Stimulated activated CD4-positive, alpha-beta T cell treated with anti-CD3 and anti-CD28 coated beads, Interleukin-12 subunit alpha, Interleukin-12 subunit beta, amount 100 ng/mL, for 48 hours (primary cell): ENCODE results near the gene SMIM32.

Source experiments
- DNase-seq, 3 donors: peaks; one replicate each; pipeline ENCODE4 v3.0.0-alpha.2; 2020; ENCODE audit warnings: low read depth in 2 of 3, low spot score in 1 of 3

SMIM32 gene

GRCh38 chr5:136190091-136190720, 2.8 kb downstream of the SMIM32 start:
- DNase-seq, result no peak

GRCh38 chr5:136188859-136189258, 4.1 kb downstream of the SMIM32 start:
- no peak for DNase-seq

- DNase-seq, result no peak
These were observed 6.2 kb downstream of the SMIM32 start for GRCh38 chr5:136186796-136187195.

GRCh38 chr5:136185974-136186665, 6.8 kb downstream of the SMIM32 start:
- DNase-seq, result no peak

GRCh38 chr5:136182618-136183017, 10.3 kb downstream of the SMIM32 start:
- DNase-seq, result no peak

DNA sequence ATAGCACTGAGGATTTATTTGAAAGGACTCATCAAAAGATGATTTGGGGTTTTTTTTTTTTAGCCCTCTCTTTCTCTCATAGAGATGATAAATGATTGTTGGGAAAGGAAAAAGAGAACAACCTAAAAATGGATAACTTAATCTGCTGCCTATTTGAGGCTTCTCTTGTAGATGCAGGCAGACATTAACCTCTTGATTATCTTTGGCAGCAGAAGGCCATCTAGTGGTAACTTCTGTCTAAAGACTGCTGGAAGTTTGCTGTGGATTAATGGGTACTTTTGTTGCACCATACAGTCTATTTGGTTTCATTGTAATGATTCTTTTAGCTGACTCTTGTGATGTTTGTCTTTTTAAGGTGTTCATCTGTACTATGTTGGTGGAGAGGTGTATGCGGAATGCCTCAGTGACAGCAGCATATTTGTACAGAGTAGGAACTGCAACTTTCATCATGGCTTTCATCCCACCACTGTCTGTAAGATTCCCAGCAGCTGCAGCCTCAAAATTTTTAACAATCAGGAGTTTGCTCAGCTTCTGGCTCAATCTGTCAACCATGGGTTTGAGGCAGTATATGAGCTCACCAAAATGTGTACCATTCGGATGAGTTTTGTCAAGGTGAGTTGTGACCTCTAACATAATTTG, 18.8 kb downstream of the SMIM32 start:
- DNase-seq, result no peak

GRCh38 chr5:136169218-136169617, 23.7 kb downstream of the SMIM32 start:
- no peak for DNase-seq

DNA sequence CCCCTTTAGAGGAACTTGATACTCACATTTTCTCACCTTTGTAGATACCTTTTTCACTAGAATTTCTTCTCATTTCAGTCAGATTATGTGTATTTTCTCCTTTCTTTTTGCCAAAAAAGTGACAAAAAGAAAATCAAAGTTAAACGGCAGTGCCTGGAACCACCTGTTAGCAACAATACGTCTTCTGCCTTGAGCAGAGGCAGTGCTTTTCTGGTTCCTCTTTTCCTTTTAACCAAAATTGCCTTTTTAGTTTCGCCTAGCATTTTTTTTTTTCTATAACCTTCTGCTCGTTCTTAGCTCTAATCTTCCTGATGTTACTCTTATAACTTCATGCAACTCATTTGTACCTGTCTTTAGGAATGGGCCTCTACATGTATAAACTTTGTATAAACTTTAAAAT, 26.1 kb downstream of the SMIM32 start:
- DNase-seq, result no peak

- no peak for DNase-seq
These were observed 28.7 kb downstream of the SMIM32 start for GRCh38 chr5:136164226-136164625.

- DNase-seq, result no peak
These were observed 31.0 kb downstream of the SMIM32 start for GRCh38 chr5:136162008-136162407.

DNA sequence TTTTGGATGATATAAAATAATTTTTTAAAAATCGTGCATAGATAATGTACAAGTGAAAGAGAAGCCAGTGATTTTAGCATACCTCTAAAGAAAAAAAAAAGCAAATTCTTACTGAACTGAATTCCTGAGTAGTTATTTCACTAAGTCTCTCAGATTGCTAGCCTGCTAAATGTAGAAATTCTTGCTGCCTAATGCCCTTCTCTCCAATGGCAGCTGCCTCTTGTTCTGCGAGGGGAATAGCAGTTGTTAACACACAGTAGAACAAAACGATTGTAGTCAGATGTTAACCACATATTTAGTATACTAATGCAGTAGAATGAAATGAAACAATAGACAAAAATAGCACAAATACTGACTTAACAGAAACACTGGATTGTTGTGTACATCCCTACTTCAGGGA, 33.5 kb downstream of the SMIM32 start:
- DNase-seq, result no peak

DNA sequence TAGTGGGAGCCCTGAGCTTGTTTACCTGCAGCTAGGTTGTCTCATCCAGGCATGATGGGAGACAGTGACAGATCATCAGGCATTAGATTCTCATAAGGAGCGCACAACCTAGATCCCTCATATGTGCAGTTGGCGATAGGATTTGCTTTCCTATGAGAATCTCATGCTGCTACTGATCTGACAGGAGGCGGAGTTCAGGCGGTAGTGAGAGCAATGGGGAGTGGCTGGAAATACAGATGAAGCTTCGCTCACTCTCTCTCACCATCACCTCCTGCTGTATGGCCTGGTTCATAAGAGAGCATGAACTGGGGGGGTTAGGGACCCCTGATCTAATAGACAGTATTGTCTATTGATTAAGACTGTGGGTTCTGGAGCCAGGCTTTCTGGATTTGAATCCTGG, 35.4 kb downstream of the SMIM32 start:
- no peak for DNase-seq

- no peak for DNase-seq
These were observed 37.2 kb downstream of the SMIM32 start for GRCh38 chr5:136155761-136156160.

GRCh38 chr5:136155078-136155477, 37.9 kb downstream of the SMIM32 start:
- DNase-seq, result no peak

GRCh38 chr5:136153581-136154236, 39.3 kb downstream of the SMIM32 start:
- DNase-seq, result no peak

DNA sequence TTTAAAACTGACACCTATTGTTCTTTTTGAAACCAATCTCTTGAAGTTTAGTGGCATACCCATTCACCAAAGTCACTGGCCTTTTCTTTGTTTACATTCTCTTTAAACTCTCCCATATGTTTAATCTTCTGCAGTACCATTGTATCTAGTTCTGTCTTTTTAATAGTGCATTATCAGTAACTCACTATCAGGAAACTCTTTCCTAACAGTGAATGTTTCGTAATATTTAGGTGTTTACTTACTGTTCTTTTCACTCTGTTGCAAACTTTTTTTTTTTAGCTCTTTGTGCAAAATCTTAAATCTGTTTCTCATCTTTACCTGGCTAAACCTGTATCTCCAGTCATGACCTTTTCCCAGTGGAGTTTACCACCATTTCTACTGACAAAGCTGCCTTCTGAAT, 43.1 kb downstream of the SMIM32 start:
- DNase-seq, result no peak

GRCh38 chr5:136147632-136148031, 45.3 kb downstream of the SMIM32 start:
- DNase-seq, result no peak

DNA sequence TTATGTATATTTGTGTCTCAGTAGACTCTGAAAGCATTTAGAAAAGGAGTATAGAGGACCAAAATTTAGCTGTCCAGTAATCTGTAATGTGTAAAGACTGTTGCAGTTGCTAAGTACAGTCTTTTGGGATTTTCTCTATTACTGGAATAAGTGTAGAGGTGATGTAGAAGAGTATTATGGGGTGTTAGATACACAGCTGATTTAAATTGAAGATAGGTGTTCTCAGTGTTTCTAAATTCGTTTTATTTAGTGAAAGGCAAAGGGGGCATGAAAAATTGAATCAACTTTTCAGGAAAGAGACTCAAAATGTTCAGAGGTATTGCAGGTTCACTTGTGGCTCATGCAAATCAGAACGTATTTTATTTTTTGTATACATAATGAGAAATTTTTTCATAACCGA, 46.8 kb downstream of the SMIM32 start:
- DNase-seq, result no peak

- DNase-seq, result no peak
These were observed 47.9 kb downstream of the SMIM32 start for GRCh38 chr5:136145030-136145429.

- DNase-seq, result no peak
These were observed 49.2 kb downstream of the SMIM32 start for GRCh38 chr5:136143763-136144162.

DNA sequence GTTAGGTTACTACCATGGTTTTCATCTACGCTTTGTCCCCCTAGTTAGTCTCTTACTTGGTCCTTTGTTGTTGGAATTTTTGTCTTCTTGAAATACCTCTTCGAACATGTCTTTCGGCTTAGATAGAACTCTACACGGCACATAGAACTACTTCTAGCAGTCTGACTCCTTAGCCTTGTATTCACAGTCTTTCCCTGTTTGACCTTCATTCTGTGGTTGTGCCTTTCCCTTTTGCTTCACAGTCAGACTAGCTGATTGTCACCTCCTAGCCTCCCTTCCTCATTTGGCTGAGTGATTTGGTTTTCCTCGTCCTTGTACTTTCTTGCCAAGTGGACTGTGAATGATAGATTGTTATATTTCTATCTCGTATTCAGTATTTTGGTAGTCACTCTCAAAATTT, 49.6 kb downstream of the SMIM32 start:
- DNase-seq, result no peak

DNA sequence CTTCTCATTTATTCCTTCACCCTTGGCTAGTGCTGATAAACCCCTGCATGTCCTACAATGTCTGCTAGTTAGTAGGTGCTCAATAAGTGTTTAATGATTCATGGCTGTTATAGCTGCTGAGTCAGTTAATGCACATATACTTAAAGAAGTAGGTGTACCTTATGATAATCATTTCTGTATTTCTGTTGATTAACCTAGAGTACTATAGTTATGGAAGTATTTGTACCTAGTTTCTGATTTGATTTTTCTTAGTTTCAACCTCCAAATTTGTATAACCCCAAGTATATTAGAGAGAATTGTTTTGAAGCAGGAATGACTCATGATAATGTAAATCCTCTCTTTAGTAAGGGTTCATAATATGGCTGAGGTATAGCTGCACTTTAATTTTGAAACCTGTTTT, 51.4 kb downstream of the SMIM32 start:
- no peak for DNase-seq
